Activated T-helper 1 cell treated with anti-CD3 and anti-CD28 coated beads, Interleukin-2, amount 50 U/mL, for 16 hours (primary cell): ENCODE data around the gene MTUS2.

Experiments
- DNase-seq, 2 donors: peaks; one replicate each; pipeline ENCODE4 v3.0.0-alpha.2; 2020; ENCODE audit warnings: low read depth in 1 of 2, low spot score in 1 of 2

The MTUS2 gene

GRCh38 chr13:29515372-29515771, 695.2 kb downstream of the MTUS2 start:
- no peak for DNase-seq

- no peak for DNase-seq
Observed at GRCh38 chr13:29516012-29516411, 695.9 kb downstream of the MTUS2 start.

GRCh38 chr13:29516880-29517279, 696.7 kb downstream of the MTUS2 start:
- no peak for DNase-seq

GRCh38 chr13:29519921-29520320, 699.8 kb downstream of the MTUS2 start:
- no peak for DNase-seq

- DNase-seq: no peak
Observed at GRCh38 chr13:29520671-29521070, 700.5 kb downstream of the MTUS2 start.

GRCh38 chr13:29521336-29521735, 701.2 kb downstream of the MTUS2 start:
- DNase-seq: no peak

GRCh38 chr13:29522044-29522685, 702.0 kb downstream of the MTUS2 start:
- DNase-seq: no peak

GRCh38 chr13:29523199-29523961, 703.2 kb downstream of the MTUS2 start:
- no peak for DNase-seq

- DNase-seq: no peak
Observed at GRCh38 chr13:29524176-29524575, 704.0 kb downstream of the MTUS2 start.

GRCh38 chr13:29524641-29525040, 704.5 kb downstream of the MTUS2 start:
- no peak for DNase-seq

GRCh38 chr13:29525757-29526156, 705.6 kb downstream of the MTUS2 start:
- no peak for DNase-seq

- no peak for DNase-seq
Observed at GRCh38 chr13:29526741-29527140, 706.6 kb downstream of the MTUS2 start.

GRCh38 chr13:29527511-29527910, 707.4 kb downstream of the MTUS2 start:
- no peak for DNase-seq

GRCh38 chr13:29527916-29528315, 707.8 kb downstream of the MTUS2 start:
- no peak for DNase-seq

GRCh38 chr13:29529754-29530153, 709.6 kb downstream of the MTUS2 start:
- no peak for DNase-seq

- no peak for DNase-seq
Observed at GRCh38 chr13:29530901-29531300, 710.8 kb downstream of the MTUS2 start.

- no peak for DNase-seq
Observed at GRCh38 chr13:29532116-29532515, 712.0 kb downstream of the MTUS2 start.

GRCh38 chr13:29532821-29533220, 712.7 kb downstream of the MTUS2 start:
- no peak for DNase-seq

GRCh38 chr13:29534083-29534482, 713.9 kb downstream of the MTUS2 start:
- DNase-seq: no peak

GRCh38 chr13:29535663-29536655, 715.8 kb downstream of the MTUS2 start:
- DNase-seq: no peak

- DNase-seq: no peak
Observed at GRCh38 chr13:29536853-29537252, 716.7 kb downstream of the MTUS2 start.
